GM12801 (cell line): ENCODE measurements around the gene CUX1.

Source experiments
- CTCF ChIP-seq: IDR thresholded peaks from one replicate; pipeline ENCODE4 v1.5.1; 2011; ENCODE audit warnings: control low read depth; ENCODE audit not compliant: insufficient read length; ENCODE audit errors: extremely low read depth

Gene CUX1

DNA sequence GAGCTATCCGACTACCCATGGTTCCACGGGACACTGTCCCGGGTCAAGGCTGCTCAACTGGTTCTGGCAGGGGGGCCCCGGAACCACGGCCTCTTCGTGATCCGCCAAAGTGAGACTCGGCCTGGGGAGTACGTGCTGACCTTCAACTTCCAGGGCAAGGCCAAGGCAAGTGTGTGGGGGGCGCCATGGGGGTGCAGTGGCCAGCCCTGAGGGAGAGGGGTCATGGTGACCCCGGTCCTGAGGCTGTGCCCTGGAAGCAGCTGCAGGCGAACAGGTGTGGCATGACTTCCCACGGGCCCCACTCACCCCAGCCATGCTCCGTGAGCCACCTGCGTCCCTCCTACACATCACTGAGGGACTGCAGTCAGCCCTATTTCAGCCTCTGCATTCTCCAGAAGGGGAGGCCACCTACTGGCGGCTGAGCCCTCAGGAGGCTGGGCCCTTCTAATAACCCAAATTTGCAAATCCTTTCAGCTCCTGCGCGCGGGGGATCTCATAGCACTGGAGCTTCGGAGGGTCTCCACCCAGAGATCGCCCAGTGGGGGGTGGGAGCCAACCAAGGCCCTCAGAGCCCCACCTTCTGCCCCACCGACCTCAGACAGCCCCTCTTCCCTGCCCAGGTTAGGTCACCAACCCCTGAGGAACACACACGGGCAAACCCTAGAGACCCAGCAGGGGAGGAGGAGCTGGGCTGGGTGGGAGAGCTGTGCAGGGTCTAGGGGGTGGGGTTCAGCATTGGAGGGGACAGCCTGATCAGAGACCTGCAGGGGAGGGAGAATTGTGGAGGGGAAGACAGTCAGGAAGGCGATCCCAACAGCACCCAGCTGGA lies 500.0 kb downstream of the CUX1 start:
- TF ChIP-seq CTCF, result no peak

DNA sequence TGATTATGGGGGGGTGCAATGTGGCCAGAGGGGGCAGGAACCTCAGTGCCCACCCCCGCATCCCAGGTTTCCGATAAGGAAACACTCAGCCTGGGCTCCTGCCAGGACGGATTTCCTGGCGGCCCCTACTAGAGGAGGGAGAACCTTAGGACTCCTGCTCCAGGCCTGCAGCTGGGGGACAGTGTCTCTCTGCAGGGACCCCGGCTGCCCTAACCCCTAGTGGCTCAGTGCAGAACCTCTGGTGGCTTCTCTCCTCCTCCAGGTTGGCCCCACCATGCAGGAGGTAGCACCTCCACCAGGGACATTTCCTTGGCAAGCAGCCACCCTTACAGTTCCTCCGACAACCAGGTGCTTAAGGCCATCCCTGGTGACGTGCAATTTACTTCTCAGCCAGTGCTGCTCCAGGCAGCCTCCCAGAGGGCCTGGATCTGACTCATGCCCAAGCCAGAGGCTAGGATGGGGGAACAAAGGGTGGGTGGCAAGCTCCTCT lies 501.1 kb downstream of the CUX1 start:
- TF ChIP-seq CTCF, result no peak

DNA sequence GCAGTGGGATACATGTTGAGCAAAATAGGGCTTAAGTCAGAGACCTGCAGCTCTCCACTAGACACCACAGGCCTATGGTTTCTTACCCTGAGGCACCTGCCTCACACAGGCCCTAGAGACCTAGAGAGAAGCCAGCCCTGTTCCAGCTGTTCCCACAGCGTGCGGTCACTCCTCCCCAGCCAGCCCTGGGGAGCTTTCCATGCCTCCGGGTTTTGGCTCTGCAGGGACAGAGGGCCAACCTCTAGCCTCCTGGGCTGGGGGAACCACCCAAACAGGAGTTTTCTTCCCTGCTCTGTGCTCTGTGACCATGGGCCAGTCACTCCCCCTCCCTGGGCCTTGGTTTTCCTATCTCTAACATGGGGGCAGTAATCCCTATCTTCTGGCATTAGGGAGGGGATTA lies 502.2 kb downstream of the CUX1 start:
- no peak for TF ChIP-seq CTCF

GRCh38 chr7:102320181-102320580 lies 502.8 kb downstream of the CUX1 start:
- TF ChIP-seq CTCF, result no peak

DNA sequence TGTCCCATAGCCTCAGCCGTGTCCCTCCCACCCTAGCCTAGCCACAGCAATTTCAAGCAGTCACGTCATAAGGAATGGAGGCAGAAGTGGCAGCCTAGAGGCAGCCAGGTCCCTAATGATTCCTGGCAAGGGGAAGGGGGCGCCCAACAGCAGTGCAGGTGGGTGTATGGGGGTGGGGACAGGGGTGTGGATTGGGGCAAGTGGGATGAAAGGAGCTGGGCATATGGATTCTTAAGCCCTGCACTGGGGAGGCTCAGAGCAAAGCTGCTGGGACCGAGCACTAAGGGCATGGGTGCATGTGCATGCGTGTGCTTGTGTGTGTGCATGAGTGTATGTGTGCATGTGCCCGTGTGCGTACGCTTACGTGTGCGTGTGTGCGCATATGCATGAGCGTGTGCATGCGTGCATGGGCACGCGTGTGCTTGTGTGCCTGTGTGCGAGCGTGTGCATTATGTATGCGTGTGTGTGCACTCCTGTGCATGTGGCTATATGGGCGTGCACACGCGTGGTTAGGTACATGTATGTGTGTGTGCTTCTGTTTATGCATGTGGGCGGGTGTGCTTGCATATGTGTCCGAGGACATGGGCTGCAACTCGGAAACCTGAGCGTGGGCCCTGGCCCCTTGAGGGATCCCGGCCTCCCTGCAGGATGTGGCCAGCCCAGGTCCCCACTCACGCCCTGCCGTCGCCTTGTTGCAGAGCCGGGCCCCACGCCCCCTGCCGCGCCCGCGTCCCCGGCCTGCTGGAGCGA lies 503.4 kb downstream of the CUX1 start:
- no peak for TF ChIP-seq CTCF

GRCh38 chr7:102321351-102322201 lies 504.1 kb downstream of the CUX1 start:
- TF ChIP-seq CTCF, result no peak

GRCh38 chr7:102322202-102322715 lies 504.8 kb downstream of the CUX1 start:
- TF ChIP-seq CTCF, result no peak
